Liver (tissue), 9 donors: ENCODE results near the gene DAB1. TPM values are rescaled to one million over a fixed set of nuclear protein-coding genes. Genes with fewer than 3 reads are reported as not detected.

ENCODE experiments used
- DNase-seq: peaks from one replicate; pipeline ENCODE4 v3.0.0-alpha.2; 2017; ENCODE audit warnings: low spot score
- H3K27ac ChIP-seq, 2 donors: one replicate each; pipeline ENCODE4 v1.7.0; 2013; ENCODE audit warnings: inconsistent platforms in 2 of 2, low read length in 2 of 2, control low read depth in 1 of 2, low read depth in 1 of 2, mild to moderate bottlenecking in 1 of 2
- H3K27me3 ChIP-seq, 4 donors: one replicate each; pipeline versions ENCODE4 v1.6.1 to v1.7.0; 2013; ENCODE audit warnings: low read length in 3 of 4, inconsistent platforms in 1 of 4, mild to moderate bottlenecking in 1 of 4, moderate library complexity in 1 of 4; ENCODE audit not compliant: control insufficient read depth in 4 of 4, insufficient read depth in 4 of 4
- H3K36me3 ChIP-seq, 4 donors: one replicate each; pipeline versions ENCODE4 v1.6.1 to v1.7.0; 2013; ENCODE audit warnings: low read length in 3 of 4, mild to moderate bottlenecking in 3 of 4, low read depth in 1 of 4, moderate library complexity in 1 of 4; ENCODE audit not compliant: control insufficient read depth in 4 of 4, insufficient read depth in 3 of 4
- H3K4me1 ChIP-seq, 4 donors: one replicate each; pipeline versions ENCODE4 v1.6.1 to v1.7.0; 2013; ENCODE audit warnings: low read length in 3 of 4, mild to moderate bottlenecking in 3 of 4, moderate library complexity in 1 of 4; ENCODE audit not compliant: control insufficient read depth in 4 of 4, insufficient read depth in 4 of 4
- H3K4me3 ChIP-seq, 3 donors: one replicate each; pipeline versions ENCODE4 v1.6.1 to v1.7.0; 2013; ENCODE audit warnings: low read length in 3 of 3, control low read depth in 1 of 3, low read depth in 1 of 3, mild to moderate bottlenecking in 1 of 3
- H3K9ac ChIP-seq, 2 donors: one replicate each; pipeline ENCODE4 v1.7.0; 2013; ENCODE audit warnings: low read length in 2 of 2, mild to moderate bottlenecking in 2 of 2, moderate library complexity in 2 of 2, control low read depth in 1 of 2, low read depth in 1 of 2
- H3K9me3 ChIP-seq, 4 donors: one replicate each; pipeline versions ENCODE4 v1.6.1 to v1.7.0; 2013; ENCODE audit warnings: low read length in 3 of 4; ENCODE audit not compliant: control insufficient read depth in 4 of 4
- ATF3 ChIP-seq: IDR thresholded peaks from 2 replicates; pipeline ENCODE4 v1.6.1; 2016; ENCODE audit warnings: antibody characterized with exemption
- CTCF ChIP-seq: fragments of 150-350 bp; IDR thresholded peaks from 2 replicates; pipeline ENCODE4 v1.5.1; 2017; ENCODE audit warnings: improper control_type of control experiment, low read depth, low read length; ENCODE audit not compliant: missing input control
- EGR1 ChIP-seq, 2 donors: IDR thresholded peaks; 2 replicates each; pipeline ENCODE4 v1.6.1; 2016 to 2018; ENCODE audit warnings: antibody characterized with exemption in 2 of 2, low read depth in 2 of 2
- FOXA1 ChIP-seq: IDR thresholded peaks from 2 replicates; pipeline ENCODE4 v1.6.1; 2016; ENCODE audit warnings: antibody characterized with exemption
- FOXA2 ChIP-seq: IDR thresholded peaks from 2 replicates; pipeline ENCODE4 v1.6.1; 2016; ENCODE audit warnings: antibody characterized with exemption
- GABPA ChIP-seq, 2 donors: IDR thresholded peaks in 1 of 2; conservative IDR thresholded peaks in 1 of 2; 2 replicates each; pipeline ENCODE4 v1.6.1; 2016; ENCODE audit warnings: antibody characterized with exemption in 2 of 2, mild to moderate bottlenecking in 1 of 2, moderate library complexity in 1 of 2
- HNF4A ChIP-seq, 2 donors: conservative IDR thresholded peaks; 2 replicates each; pipeline ENCODE4 v1.6.1; 2016; ENCODE audit warnings: antibody characterized with exemption in 2 of 2, mild to moderate bottlenecking in 2 of 2
- HNF4G ChIP-seq: IDR thresholded peaks from 2 replicates; pipeline ENCODE4 v1.6.1; 2016; ENCODE audit warnings: antibody characterized with exemption
- JUND ChIP-seq, 2 donors: IDR thresholded peaks; 2 replicates each; pipeline ENCODE4 v1.6.1; 2016; ENCODE audit warnings: antibody characterized with exemption in 2 of 2
- MAX ChIP-seq: IDR thresholded peaks from 2 replicates; pipeline ENCODE4 v1.6.1; 2016; ENCODE audit warnings: antibody characterized with exemption
- NR2F2 ChIP-seq: IDR thresholded peaks from 2 replicates; pipeline ENCODE4 v1.6.1; 2016; ENCODE audit warnings: antibody characterized with exemption
- RAD21 ChIP-seq, 2 donors: IDR thresholded peaks; 2 replicates each; pipeline ENCODE4 v1.6.1; 2016; ENCODE audit warnings: antibody characterized with exemption in 2 of 2, mild to moderate bottlenecking in 2 of 2
- REST ChIP-seq: IDR thresholded peaks from 2 replicates; pipeline ENCODE4 v1.6.1; 2016; ENCODE audit warnings: antibody characterized with exemption, mild to moderate bottlenecking
- SP1 ChIP-seq: IDR thresholded peaks from 2 replicates; pipeline ENCODE4 v1.6.1; 2018; ENCODE audit warnings: antibody characterized with exemption, mild to moderate bottlenecking
- TAF1 ChIP-seq: conservative IDR thresholded peaks from 2 replicates; pipeline ENCODE4 v1.6.1; 2016; ENCODE audit warnings: antibody characterized with exemption, mild to moderate bottlenecking
- YY1 ChIP-seq: IDR thresholded peaks from 2 replicates; pipeline ENCODE4 v1.6.1; 2016; ENCODE audit warnings: antibody characterized with exemption, mild to moderate bottlenecking
- ZBTB33 ChIP-seq: IDR thresholded peaks from 2 replicates; pipeline ENCODE4 v1.6.1; 2016; ENCODE audit warnings: antibody characterized with exemption
- WGBS: extraction: QIAGEN DNeasy Blood & Tissue Kit; methylation state at CpG from one replicate; pipeline ENCODE4 v1.1.7; 2013; 5-methylcytosine and 5-hydroxymethylcytosine counted together
- polyA plus RNA-seq, 2 donors: library from polyadenylated mRNA; stranded (reverse) in 1 of 2; unstranded in 1 of 2; fragments of 200-250 nt in 1 of 2; fragments of >200 nt in 1 of 2; fragmentation: Nextera tagmentation in 1 of 2; extraction: Ambion mirVana in 1 of 2; gene quantifications; one replicate each; pipeline versions ENCODE4 v1.2.1 to v1.2.3, GENCODE V29; 2013 to 2015
- total RNA-seq, 2 donors: library from RNA; depleted of rRNA; stranded (reverse); fragments of >200 nt; gene quantifications; one replicate each; pipeline ENCODE4 v1.2.3, GENCODE V29; 2014
- donor health status: healthy.
- donor health status: healthy.
- donor health status: healthy.
- donor health status: healthy.
- donor health status: healthy.

Gene DAB1
- total and polyA plus RNA-seq, 4 donors, result 0.54 to 1.7 (median 1.2) TPM

GRCh38 chr1:57198912-57199311 lies 224.9 kb downstream of the DAB1 start:
- no peaks in the 10 kb centered on the region for H3K27me3 ChIP-seq
- TF ChIP-seq YY1 (no peak), EGR1 (IDR thresholded peaks at IDR 0.05; ENCODE audit: low read depth in 2 of 2) (no peak), HNF4G (no peak), FOXA2 (no peak), ZBTB33 (no peak), SP1 (no peak), HNF4A (conservative IDR thresholded peaks at IDR 0.05) (no peak), TAF1 (no peak)
- no peaks in the 10 kb centered on the region for H3K4me1 ChIP-seq
- WGBS, result 82% methylated on average over 2 of the region's 2 CpGs
- no peak overlapping the region for H3K27ac ChIP-seq
- no peaks in the 10 kb centered on the region for H3K9me3 ChIP-seq
- DNase-seq, result no peak
- H3K9ac ChIP-seq, result no peak overlapping the region
- no peaks in the 10 kb centered on the region for H3K36me3 ChIP-seq
- no peak overlapping the region for H3K4me3 ChIP-seq

- Histone ChIP-seq H3K4me1 (no peaks in the 10 kb centered on the region), H3K4me3 (no peak overlapping the region), H3K36me3 (no peaks in the 10 kb centered on the region), H3K27me3 (no peaks in the 10 kb centered on the region), H3K9ac (no peak overlapping the region), H3K9me3 (no peaks in the 10 kb centered on the region), H3K27ac (no peak overlapping the region)
- 93% methylated on average over 1 of the region's 1 CpG for WGBS
- TF ChIP-seq YY1, result no peak
- no peak for DNase-seq
These were observed 228.4 kb downstream of the DAB1 start for GRCh38 chr1:57195436-57195941.

GRCh38 chr1:57192222-57192621 lies 231.6 kb downstream of the DAB1 start:
- DNase-seq, result no peak
- H3K27ac ChIP-seq, result no peak overlapping the region
- TF ChIP-seq REST, result no peak
- no peak for TF ChIP-seq RAD21 (IDR thresholded peaks at IDR 0.05)
- TF ChIP-seq MAX, result no peak
- no peak for TF ChIP-seq HNF4A (conservative IDR thresholded peaks at IDR 0.05)
- no peak for TF ChIP-seq HNF4G
- TF ChIP-seq ATF3, result no peak
- no peak for TF ChIP-seq FOXA1
- no peak for TF ChIP-seq GABPA (IDR thresholded peaks at IDR 0.05 in 1 of 2, conservative IDR thresholded peaks at IDR 0.05 in 1 of 2)
- no peak for TF ChIP-seq NR2F2
- no peak for TF ChIP-seq CTCF
- no peak for TF ChIP-seq SP1
- no peak for TF ChIP-seq EGR1 (IDR thresholded peaks at IDR 0.05; ENCODE audit: low read depth in 2 of 2)
- TF ChIP-seq JUND (IDR thresholded peaks at IDR 0.05), result no peak
- 93% methylated on average over 2 of the region's 2 CpGs for WGBS
- no peak overlapping the region for H3K9ac ChIP-seq
- H3K27me3 ChIP-seq, result no peaks in the 10 kb centered on the region
- H3K4me1 ChIP-seq, result no peaks in the 10 kb centered on the region
- no peaks in the 10 kb centered on the region for H3K36me3 ChIP-seq
- H3K4me3 ChIP-seq, result no peak overlapping the region
- no peaks in the 10 kb centered on the region for H3K9me3 ChIP-seq
